ENCODE measurements around the gene KCNQ5.

GRCh38 chr6:73236144-73236750 is 614.4 kb downstream of the KCNQ5 start:
- TF ChIP-seq CTCF (IDR thresholded peaks at IDR 0.05) (no peak), REST (IDR thresholded peaks at IDR 0.05; ENCODE audit: insufficient read depth in 1 of 2, low read depth in 2 of 2, low read length in 1 of 2) (no peak), TCF7L2 (IDR thresholded peaks at IDR 0.05; ENCODE audit: low read depth, low read length) (no peak), POLR2AphosphoS5 (IDR thresholded peaks at IDR 0.05; ENCODE audit: low read depth, low read length) (no peak)

Data from Panc1 (cell line).